ENCODE data around the gene STARD3. TPM values are rescaled to one million over a fixed set of nuclear protein-coding genes. Genes with fewer than 3 reads are reported as not detected.
A peak's percentile ranks its signal among the peaks of the same experiment; 100 is the strongest.

Gene STARD3
- total RNA-seq, 1 donor from 2014 or later: 76.6 TPM

GRCh38 chr17:39662551-39663339, 25.8 kb downstream of the STARD3 start:
- H3K4me1 ChIP-seq: peaks cover 85% of the 10 kb centered on the region
- ATAC-seq (peak in 1 of 2 donors; percentile 22), DNase-seq (no peak)
- H3K27me3 ChIP-seq (ENCODE audit: low read depth): peaks cover 20% of the 10 kb centered on the region
- peak overlapping the region; percentile 85 for H3K27ac ChIP-seq
- no peaks in the 10 kb centered on the region for H3K9me3 ChIP-seq
- no peak overlapping the region for H3K4me3 ChIP-seq
- no peak for TF ChIP-seq CTCF (IDR thresholded peaks at IDR 0.05)
- H3K36me3 ChIP-seq: peaks cover 52% of the 10 kb centered on the region
- intact Hi-C loops (cut with DNase I): no loop called here

- DNase-seq: no peak
- no peak overlapping the region for H3K4me3 ChIP-seq
- intact Hi-C loops (cut with DNase I): no loop called here
- peaks cover 48% of the 10 kb centered on the region for H3K36me3 ChIP-seq
- peaks cover 87% of the 10 kb centered on the region for H3K4me1 ChIP-seq
- ATAC-seq: no peak
- TF ChIP-seq CTCF (IDR thresholded peaks at IDR 0.05): no peak
- no peaks in the 10 kb centered on the region for H3K9me3 ChIP-seq
- H3K27me3 ChIP-seq (ENCODE audit: low read depth): peaks cover 24% of the 10 kb centered on the region
- peak overlapping the region; percentile 85 for H3K27ac ChIP-seq
Observed at GRCh38 chr17:39663340-39663687, 26.4 kb downstream of the STARD3 start.

- no peak for TF ChIP-seq CTCF (IDR thresholded peaks at IDR 0.05)
- Histone ChIP-seq H3K9me3 (no peaks in the 10 kb centered on the region), H3K36me3 (peaks cover 42% of the 10 kb centered on the region), H3K4me1 (peaks cover 86% of the 10 kb centered on the region), H3K4me3 (no peak overlapping the region), H3K27ac (peak overlapping the region; percentile 49), H3K27me3 (ENCODE audit: low read depth) (peaks cover 30% of the 10 kb centered on the region)
- DNase-seq: no peak
- intact Hi-C loops (cut with DNase I): no loop called here
- peak; percentile 6 to 9 for ATAC-seq
Observed at GRCh38 chr17:39663688-39664580, 27.0 kb downstream of the STARD3 start.

- H3K27ac ChIP-seq: peak within 1 kb of the TSS; percentile 49
- H3K36me3 ChIP-seq: peaks cover 33% of the 10 kb centered on the region
- DNase-seq (no peak), ATAC-seq (no peak)
- intact Hi-C loops (cut with DNase I): no loop called here
- H3K4me1 ChIP-seq: peaks cover 79% of the 10 kb centered on the region
- no peak for TF ChIP-seq CTCF (IDR thresholded peaks at IDR 0.05)
- no peak within 1 kb of the TSS for H3K4me3 ChIP-seq
- no peaks in the 10 kb centered on the region for H3K9me3 ChIP-seq
- H3K27me3 ChIP-seq (ENCODE audit: low read depth): peaks cover 38% of the 10 kb centered on the region
Observed at GRCh38 chr17:39664581-39665561, 27.9 kb downstream of the STARD3 start, which contains the start of gene TCAP. Gene TCAP (plus strand): TSS chr17:39665349. CDS start chr17:39665360, 11 bp downstream.

Data from lower lobe of right lung (tissue), 2 donors.